GM21737 (cell line): ENCODE measurements around the gene PLXNA2.

Source experiments
- ATAC-seq: cut with Tn5 transposase; IDR thresholded peaks from one replicate; pipeline ENCODE4 v1.9.1; 2021; ENCODE audit warnings: mild to moderate bottlenecking, moderate library complexity; ENCODE audit not compliant: unreplicated experiment

The PLXNA2 gene

DNA sequence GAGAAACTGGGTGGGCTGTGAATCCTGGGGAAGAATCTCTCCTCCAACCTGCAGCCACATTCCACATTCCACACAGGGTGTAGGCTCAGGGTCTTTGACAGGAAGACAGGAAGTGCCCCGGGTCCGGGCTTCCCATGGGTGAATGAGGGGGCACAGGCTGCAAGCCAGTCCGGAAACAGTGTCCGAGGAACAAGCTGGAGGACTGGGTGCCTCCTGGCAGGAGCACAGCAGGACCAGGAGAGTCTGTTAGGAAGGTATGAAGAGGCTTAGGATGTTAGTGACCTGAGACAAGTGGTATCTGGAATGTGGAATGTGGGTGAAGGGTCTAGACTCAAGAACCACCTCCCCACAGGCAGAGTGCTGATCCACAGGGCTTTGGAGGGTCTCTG, 212.3 kb downstream of the PLXNA2 start:
- ATAC-seq: no peak

- no peak for ATAC-seq
Measured at GRCh38 chr1:208031316-208031931, 212.8 kb downstream of the PLXNA2 start.

GRCh38 chr1:208030288-208031091, 213.7 kb downstream of the PLXNA2 start:
- ATAC-seq: no peak

DNA sequence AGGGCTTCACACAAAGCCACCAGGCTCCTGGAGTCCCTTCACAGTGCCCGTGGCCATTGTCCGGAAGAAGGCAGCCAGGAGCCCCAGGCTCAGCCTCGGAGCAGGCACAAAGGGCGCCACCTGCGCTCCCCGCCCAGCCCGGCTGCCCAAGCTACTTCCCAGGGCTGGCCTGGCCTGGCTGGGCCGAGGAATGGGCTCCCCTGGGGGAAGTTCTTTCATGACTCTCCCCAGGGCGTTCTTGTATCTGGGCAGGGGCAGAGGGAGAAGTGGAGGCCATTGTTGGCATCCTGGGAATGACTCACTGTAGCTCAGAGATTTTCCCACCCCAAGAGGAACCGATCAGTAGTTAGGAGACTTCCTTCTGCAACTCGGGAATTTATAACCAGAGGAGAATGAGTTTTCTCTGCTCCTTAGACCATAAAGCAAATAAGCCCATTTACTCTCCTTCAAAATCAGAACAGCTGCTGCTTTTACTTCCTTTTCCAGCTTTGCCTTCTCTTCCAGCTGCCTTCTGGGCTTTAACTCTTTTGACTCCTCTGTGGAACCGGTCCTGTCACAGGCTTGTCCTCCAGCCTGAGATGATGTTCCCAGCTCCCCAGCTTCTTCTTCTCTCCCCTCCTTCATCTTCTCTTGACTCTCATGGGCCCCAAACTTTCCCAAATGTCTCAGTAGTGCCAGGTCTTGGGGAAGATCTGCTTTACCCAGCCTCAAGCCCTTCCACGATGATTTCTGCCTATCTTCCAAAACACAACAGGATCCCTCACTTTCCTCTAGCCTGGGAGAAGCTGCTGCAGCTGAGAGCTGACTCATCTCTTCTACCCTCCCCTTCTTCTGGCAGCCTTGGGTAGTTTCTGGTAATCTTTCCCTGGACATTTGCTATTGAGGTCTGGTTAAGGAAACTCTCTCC, 214.6 kb downstream of the PLXNA2 start:
- no peak for ATAC-seq

- no peak for ATAC-seq
Measured at GRCh38 chr1:208028526-208028925, 215.7 kb downstream of the PLXNA2 start.

- no peak for ATAC-seq
Measured at GRCh38 chr1:208027861-208028260, 216.3 kb downstream of the PLXNA2 start.

DNA sequence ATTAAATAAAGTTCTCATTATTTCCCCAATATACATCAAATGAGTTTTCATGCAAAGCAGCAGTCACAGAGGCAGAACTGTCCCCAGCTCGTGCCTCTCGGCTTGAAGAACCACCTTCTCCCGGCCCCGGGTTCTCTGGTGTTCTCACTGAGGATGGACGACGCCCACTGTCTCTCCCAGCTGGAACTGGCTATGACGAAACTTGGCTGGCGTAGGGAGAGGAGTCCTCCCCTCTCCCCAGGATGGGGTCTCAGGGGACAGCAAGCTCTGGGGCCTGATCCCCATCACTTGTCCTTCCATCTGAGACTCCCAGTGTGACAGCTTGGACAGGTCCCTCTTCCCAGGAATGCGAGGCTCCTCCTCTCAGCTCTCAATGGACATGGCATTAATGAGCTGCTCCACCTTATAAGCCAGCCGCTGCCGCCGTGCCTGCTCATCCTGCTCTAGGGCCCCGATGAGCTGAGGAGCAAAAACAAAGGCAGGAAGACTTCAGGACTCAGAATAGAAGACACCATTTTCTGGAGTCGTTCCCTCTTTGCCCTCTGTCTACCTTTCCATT, 217.2 kb downstream of the PLXNA2 start:
- no peak for ATAC-seq

- no peak for ATAC-seq
Measured at GRCh38 chr1:208025031-208025430, 219.2 kb downstream of the PLXNA2 start.

DNA sequence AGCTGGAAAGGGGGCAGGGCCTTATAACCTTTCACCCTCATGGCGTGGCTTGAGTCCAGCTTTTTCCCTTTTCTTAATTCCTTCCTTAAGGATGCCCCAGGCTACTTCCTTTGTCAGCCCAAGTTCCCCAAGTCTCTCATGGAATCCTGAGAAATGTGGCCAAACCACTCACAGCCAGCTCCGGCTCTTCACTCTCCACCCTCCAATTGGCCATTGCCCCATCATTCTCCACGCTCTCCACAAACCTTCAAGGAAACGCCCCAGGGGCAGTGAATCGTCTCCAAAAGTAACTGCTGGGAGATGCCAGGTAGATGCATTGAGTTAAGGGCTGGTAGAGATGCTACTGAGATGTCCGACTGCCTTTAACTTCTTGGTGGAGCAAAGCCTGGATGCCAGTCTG, 219.8 kb downstream of the PLXNA2 start:
- ATAC-seq: no peak

DNA sequence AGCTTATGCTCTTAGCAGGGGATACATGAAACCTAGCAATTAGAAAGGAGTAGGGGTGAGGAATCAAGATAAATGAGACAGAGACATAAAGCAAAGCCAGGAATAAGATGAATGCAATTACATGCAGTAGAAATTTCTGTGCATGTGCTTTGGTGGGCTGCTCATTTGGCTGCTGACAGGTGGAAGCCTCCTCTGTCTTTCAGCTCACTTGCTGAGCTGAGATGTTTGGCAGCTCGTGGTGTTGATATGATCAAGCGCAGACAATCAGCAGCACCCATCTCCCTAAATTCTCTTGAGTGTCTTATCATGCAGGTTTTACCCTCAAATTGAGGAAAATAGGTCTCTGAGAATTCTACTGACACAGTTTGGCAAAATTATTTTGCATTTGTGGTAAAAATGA, 224.9 kb downstream of the PLXNA2 start:
- no peak for ATAC-seq

DNA sequence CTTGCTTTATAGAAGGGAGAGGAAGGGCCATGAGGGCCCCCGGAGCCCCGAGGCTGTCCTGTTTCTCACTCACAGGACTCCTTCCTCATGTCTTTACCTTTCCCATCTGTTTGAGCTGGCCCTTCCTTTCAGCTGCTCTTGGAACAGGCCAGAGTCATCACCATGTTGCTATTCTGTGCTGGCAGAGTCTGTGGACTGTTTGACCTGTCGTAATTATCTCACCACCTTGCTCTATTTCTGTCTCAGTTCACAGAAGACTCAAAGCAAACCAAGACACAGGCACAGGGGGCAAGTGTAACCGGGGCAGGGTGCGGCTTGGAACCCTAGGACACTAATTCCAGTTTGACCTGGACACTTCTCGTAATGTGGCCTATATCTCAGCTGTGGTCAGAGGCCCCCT, 228.9 kb downstream of the PLXNA2 start:
- ATAC-seq: no peak

- ATAC-seq: no peak
Measured at GRCh38 chr1:208013210-208013609, 231.0 kb downstream of the PLXNA2 start.

DNA sequence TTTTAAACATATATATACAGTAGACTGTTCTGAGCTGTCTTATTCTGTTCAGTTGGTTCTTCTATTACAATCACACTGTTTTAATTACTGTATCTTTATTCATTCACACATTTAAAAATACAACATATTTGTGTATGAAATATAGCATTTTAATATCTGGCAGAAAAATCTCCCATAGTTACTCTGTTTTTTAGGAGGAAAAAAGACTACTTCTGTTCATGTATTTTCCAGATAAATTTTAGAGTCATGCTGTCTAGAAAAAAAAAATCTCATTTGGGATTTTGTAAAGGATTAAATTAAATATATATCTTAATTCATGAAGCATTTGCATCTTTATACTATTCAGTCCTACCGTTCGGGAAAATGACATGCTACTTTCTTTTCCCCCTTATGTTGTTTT, 231.5 kb downstream of the PLXNA2 start:
- ATAC-seq: no peak

GRCh38 chr1:208010487-208011071, 233.6 kb downstream of the PLXNA2 start:
- no peak for ATAC-seq

- ATAC-seq: no peak
Measured at GRCh38 chr1:208009706-208010444, 234.3 kb downstream of the PLXNA2 start.

GRCh38 chr1:208009303-208009702, 234.9 kb downstream of the PLXNA2 start:
- ATAC-seq: no peak

GRCh38 chr1:208008534-208008933, 235.7 kb downstream of the PLXNA2 start:
- ATAC-seq: no peak

DNA sequence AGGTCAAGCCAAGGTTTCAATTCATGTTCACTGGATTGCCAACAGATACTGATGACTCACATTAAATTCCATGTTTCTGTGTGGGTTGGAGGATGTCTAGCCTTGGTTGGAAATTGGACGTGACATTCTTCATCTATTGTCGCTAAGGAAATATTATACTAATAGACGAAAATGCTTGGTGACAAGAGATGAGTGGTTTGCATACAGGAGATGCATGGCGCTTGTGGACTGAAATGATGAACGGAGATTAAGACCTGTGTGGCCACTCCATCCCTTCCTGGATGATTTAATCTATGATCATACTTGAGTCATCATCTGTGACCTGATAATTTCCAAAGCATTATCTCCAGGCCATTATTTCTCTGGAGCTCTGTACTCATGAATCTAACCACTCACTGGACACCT, 236.2 kb downstream of the PLXNA2 start:
- ATAC-seq: no peak

- no peak for ATAC-seq
Measured at GRCh38 chr1:208007319-208007937, 236.8 kb downstream of the PLXNA2 start.
